ENCODE measurements around the gene MPI.
A peak's percentile ranks its signal among the peaks of the same experiment; 100 is the strongest.
"Not testable (repeated sequence)": the region's sequence is repeated elsewhere in the genome, so short reads cannot be mapped to it uniquely, and the experiment has no call there.

The MPI gene

GRCh38 chr15:74863239-74864056, 26.4 kb upstream of the MPI start:
- no peak for DNase-seq (ENCODE audit: low spot score)

- DNase-seq (ENCODE audit: low spot score), result no peak
Observed at GRCh38 chr15:74864296-74864695, 25.5 kb upstream of the MPI start.

DNA sequence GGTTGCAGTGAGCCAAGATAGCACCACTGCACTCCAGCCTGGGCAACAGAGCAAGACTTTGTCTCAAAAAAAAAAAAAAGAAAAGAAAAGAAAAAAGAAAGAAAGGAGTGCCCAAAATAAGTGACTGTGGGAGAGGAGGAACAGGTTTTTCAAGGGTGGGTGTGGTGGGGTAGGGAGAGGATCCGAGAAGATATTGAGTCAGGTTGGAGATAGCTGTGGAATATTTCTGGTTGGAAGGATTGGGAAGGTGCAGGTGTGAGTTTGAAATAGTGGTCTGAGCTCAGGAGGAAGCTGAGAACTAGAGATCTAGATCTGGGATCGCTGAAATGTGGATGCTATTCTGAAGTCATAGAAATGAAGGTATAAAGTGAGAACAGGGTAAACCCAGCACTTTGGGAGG, 24.5 kb upstream of the MPI start:
- DNase-seq (ENCODE audit: low spot score), result no peak

- DNase-seq (ENCODE audit: low spot score), result no peak
Observed at GRCh38 chr15:74866090-74866489, 23.8 kb upstream of the MPI start.

GRCh38 chr15:74867466-74868038, 22.3 kb upstream of the MPI start:
- DNase-seq (ENCODE audit: low spot score), result no peak

- DNase-seq (ENCODE audit: low spot score), result no peak
Observed at GRCh38 chr15:74868059-74868458, 21.8 kb upstream of the MPI start.

GRCh38 chr15:74869372-74869725, 20.5 kb upstream of the MPI start:
- no peak for DNase-seq (ENCODE audit: low spot score)

- peak; percentile 87 for DNase-seq (ENCODE audit: low spot score)
Observed at GRCh38 chr15:74869726-74870407, 20.0 kb upstream of the MPI start.

GRCh38 chr15:74870436-74871215, 19.2 kb upstream of the MPI start:
- peak; percentile 13 for DNase-seq (ENCODE audit: low spot score)

- DNase-seq (ENCODE audit: low spot score), result no peak
Observed at GRCh38 chr15:74872702-74873035, 17.2 kb upstream of the MPI start.

- DNase-seq (ENCODE audit: low spot score), result peak; percentile 82
Observed at GRCh38 chr15:74873036-74873755, 16.6 kb upstream of the MPI start, which contains the start of gene SCAMP2. Gene SCAMP2 (minus strand): TSS chr15:74873365. CDS start chr15:74873255, 110 bp downstream.

DNA sequence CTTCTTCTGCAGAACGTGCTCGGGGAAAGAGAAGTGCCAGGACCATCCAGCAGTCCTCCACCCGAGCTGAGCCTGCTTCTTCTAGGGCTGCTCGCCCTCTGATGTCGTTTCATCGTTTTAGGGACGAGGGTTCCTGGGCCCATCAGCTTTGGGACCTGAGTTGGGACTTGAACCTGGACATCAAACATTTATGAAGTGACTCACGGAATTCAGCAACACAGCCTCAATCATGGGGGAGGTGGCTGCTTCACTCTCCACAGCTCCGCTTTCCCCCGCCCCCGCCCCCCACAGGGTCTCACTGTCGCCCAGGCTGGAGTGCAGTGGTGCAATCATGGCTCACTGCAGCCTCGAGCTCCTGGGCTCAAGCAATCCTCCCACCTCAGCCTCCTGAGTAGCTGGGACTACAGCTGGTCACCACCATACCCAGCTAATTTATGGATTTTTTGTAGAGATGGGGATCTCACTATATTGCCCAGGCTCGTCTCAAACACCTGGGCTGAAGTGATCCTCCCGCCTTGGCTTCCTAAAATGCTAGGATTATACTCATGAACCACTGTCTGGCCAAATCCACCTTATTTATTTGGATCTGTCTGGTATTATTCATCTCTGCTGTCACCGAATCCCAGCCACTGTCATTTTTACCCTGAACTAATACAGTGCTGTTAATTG, 16.0 kb upstream of the MPI start:
- no peak for DNase-seq (ENCODE audit: low spot score)

DNA sequence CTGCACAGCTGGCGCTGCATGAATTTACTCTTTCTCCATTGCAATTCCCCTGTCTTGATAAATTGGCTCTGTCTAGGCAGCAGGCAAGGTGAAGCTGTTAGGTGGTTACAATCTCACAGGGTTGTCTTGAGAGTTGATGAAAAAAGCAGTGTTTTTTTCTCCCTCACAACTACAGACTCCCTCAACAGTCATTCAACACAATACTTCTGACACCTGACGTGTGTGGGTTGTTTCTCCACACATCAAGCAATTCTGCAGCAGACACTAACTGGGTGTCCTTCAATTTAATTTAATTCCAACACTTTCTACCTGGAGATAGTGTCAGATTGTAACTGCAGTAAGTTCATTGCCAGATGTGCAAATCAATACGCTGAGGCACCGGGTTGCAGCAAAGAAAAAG, 11.6 kb upstream of the MPI start:
- no peak for DNase-seq (ENCODE audit: low spot score)

DNA sequence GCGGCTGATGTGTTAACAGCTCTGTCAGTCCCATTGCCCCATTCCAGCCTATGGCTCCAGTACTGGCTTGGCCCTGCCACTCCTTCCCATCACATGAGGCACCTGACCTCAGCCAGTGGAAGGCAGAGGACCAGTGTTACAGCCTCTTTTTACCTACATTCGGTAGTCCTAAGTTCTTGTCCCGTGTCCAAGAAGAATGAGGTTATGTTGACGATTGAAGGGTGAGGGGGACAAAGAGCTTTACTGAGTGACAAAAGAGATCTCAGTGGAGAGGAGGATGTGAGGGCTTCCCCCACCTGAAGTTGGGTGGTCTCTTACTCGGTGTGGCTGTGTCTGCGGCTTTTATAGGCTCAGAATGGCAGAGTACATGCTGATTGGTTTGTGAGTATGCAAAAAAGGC, 7.3 kb upstream of the MPI start:
- no peak for DNase-seq (ENCODE audit: low spot score)

- no peak for DNase-seq (ENCODE audit: low spot score)
Observed at GRCh38 chr15:74884428-74885223, 5.2 kb upstream of the MPI start.

DNA sequence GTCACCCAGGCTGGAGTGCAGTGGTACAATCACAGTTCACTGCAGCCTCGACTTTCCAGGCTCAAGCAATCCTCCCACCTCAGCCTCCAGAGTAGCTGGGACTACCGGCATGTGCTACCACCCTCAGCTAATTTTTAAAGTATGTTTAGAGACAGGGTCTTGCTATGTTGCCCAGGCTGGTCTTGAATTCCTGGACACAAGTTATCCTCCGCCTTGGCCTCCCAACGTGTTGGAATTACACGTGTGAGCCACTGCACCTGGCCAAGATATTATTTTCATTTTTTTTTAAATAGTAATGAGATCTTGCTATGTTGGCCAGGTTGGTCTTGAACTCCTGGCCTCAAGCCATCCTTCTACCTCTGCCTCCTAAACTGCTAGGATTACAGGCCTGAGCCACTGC, 4.4 kb upstream of the MPI start:
- DNase-seq (ENCODE audit: low spot score), result no peak

DNA sequence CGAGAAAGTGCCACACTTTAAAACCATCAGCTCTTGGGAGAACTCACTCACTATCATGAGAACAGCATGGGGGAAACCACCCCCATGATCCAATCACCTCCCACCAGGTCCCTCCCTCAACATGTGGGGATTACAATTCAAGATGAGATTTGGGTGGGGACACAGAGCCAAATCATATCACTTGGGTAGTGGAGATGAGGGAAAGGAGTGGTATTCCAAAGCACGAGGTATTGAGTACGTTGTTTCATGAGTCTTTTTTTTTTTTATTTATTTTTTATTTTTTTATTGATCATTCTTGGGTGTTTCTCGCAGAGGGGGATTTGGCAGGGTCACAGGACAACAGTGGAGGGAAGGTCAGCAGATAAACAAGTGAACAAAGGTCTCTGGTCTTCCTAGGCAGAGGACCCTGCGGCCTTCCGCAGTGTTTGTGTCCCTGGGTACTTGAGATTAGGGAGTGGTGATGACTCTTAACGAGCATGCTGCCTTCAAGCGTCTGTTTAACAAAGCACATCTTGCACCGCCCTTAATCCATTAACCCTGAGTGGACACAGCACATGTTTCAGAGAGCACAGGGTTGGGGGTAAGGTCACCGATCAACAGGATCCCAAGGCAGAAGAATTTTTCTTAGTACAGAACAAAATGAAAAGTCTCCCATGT, 2.2 kb upstream of the MPI start:
- DNase-seq (ENCODE audit: low spot score), result not testable (repeated sequence)

DNA sequence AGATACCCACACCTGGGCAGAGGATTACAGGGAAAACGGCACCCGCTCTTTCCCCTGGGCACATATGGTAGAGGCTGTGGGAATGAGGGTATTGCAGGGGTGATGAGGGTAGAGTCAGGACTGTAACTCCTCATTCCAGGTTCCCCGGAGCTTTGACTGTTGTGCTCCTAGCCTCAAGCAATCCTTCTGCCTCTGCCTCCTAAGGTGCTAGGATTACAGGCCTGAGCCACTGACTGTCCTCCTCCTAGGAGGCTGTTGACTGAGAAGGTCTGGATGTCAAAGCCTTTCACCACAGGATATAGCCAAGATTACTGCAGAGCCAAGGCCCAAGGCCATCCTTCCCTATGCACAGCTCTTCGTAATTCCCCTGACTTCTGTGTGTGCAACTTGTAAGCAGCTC, 1.1 kb upstream of the MPI start:
- DNase-seq (ENCODE audit: low spot score), result no peak

DNA sequence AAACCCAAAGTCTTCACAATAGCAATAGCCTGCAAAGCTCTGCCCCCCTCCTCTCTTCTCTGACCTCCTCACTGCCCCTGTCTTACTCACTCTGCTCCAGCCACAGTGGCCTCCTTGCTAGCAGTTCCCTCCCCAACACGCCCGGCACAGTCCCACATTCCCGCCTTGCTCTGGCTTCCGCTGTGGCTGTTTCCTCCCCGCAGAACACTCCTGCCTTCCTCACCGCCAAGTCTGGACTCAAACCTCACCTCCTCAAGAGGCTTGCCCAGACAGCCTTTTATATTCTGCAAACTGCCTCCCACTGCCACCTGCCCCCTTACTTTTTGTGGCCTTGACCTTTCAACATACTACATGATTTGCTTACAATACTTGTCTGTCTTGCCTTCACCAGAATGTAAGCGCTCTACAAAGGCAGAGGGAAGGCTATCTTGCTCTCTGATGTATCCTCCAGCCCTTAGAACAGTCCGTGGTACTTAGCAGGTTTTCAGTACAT, 406 bp upstream of the MPI start:
- DNase-seq (ENCODE audit: low spot score), result peak; percentile 36

DNA sequence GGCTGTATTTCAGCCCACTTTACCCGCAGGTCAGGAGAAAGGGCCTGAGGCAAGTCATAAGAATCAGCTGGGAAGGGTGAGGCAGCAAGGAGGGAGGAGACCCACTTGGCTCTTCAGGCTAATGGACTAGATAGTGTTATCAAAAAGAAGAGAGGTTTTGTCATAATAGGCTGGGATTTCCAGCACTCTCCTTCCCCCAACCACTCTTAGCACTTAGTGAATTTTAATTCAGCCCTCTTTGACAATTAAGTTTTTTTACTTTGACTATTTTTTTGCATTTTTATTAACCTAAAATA, 771 bp downstream of the MPI start:
- no peak for DNase-seq (ENCODE audit: low spot score)

Measured in kidney capillary endothelial cell (primary cell).